ENCODE results near the gene JAG2.

- TF ChIP-seq CTCF (IDR thresholded peaks at IDR 0.05): no peak
- TF ChIP-seq POLR2AphosphoS5 (IDR thresholded peaks at IDR 0.05): no peak
- no peak for TF ChIP-seq POLR2A (IDR thresholded peaks at IDR 0.05; ENCODE audit: low read depth)
- no peak for TF ChIP-seq EP300 (IDR thresholded peaks at IDR 0.05)
Observed at GRCh38 chr14:105187935-105188524, 19.5 kb upstream of the JAG2 start.
